ENCODE data around the gene RHBDD1. TPM values are rescaled to one million over a fixed set of nuclear protein-coding genes. Genes with fewer than 3 reads are reported as not detected.

RHBDD1 gene
- polyA plus RNA-seq, 1 of the 3 experiments (the other 2 are of a cell fraction), result 10.3 TPM

GRCh38 chr2:226818930-226819329, 16.9 kb upstream of the RHBDD1 start:
- no peaks in the 10 kb centered on the region for H3K4me1 ChIP-seq (ENCODE audit: control insufficient read depth in 1 of 2, insufficient read depth in 2 of 2, low read depth in 1 of 2, low read length in 1 of 2)
- 71% methylated on average over 3 of the region's 3 CpGs for WGBS (ENCODE audit: low lambda C conversion rate)

GRCh38 chr2:226825056-226825455, 10.8 kb upstream of the RHBDD1 start:
- no peak for TF ChIP-seq CTCF (IDR thresholded peaks at IDR 0.05)
- no peak for TF ChIP-seq POLR2AphosphoS5 (IDR thresholded peaks at IDR 0.05; ENCODE audit: low read depth, low read length)
- TF ChIP-seq FOXJ3 (CRISPR knock-in tag; IDR thresholded peaks at IDR 0.05), result no peak
- TF ChIP-seq GABPA (IDR thresholded peaks at IDR 0.05; ENCODE audit: low read depth), result no peak
- TF ChIP-seq USF2 (IDR thresholded peaks at IDR 0.05; ENCODE audit: borderline replicate concordance, low read depth, low read length), result no peak
- TF ChIP-seq MEF2A (IDR thresholded peaks at IDR 0.05; ENCODE audit: borderline replicate concordance, low read depth), result no peak
- no peak for TF ChIP-seq NFIC (IDR thresholded peaks at IDR 0.05; ENCODE audit: borderline replicate concordance)
- TF ChIP-seq CHD2 (IDR thresholded peaks at IDR 0.05; ENCODE audit: low read length, partially characterized antibody), result no peak

More at GRCh38 chr2:226818930-226819329, 16.9 kb upstream of the RHBDD1 start:
- no peak for TF ChIP-seq GABPA (IDR thresholded peaks at IDR 0.05; ENCODE audit: low read depth)
- TF ChIP-seq CTCF (IDR thresholded peaks at IDR 0.05), result no peak
- TF ChIP-seq GATA2 (CRISPR knock-in tag; IDR thresholded peaks at IDR 0.05), result no peak
- TF ChIP-seq TCF12 (IDR thresholded peaks at IDR 0.05), result no peak
- Histone ChIP-seq H3K27ac (ENCODE audit: low read depth in 2 of 2, low read length in 1 of 2) (no peak overlapping the region), H2AFZ (ENCODE audit: low read depth) (no peak overlapping the region), H3K9me2 (no peaks in the 10 kb centered on the region), H3F3A (replicated peaks; ENCODE audit: insufficient read depth) (no peaks in the 10 kb centered on the region), H3K27me3 (ENCODE audit: insufficient read depth) (no peaks in the 10 kb centered on the region), H3K79me2 (ENCODE audit: insufficient read depth) (no peaks in the 10 kb centered on the region), H3K9me3 (no peaks in the 10 kb centered on the region), H3K4me2 (no peak overlapping the region), H3K9ac (no peak overlapping the region), H3K4me3 (ENCODE audit: low read depth in 2 of 2, low read length in 1 of 2) (no peak overlapping the region), H4K20me1 (ENCODE audit: insufficient read depth) (no peaks in the 10 kb centered on the region), H3K36me3 (replicated peaks in 1 of 2; ENCODE audit: control insufficient read depth in 1 of 2, insufficient read depth in 2 of 2, low read length in 1 of 2) (no peaks in the 10 kb centered on the region)
- DNase-seq, result no peak
- ChIA-PET CTCF (interaction anchor here (3.5 kb wide), 1 partner anchor 16 kb away, joined by 18 read pairs; no protein-coding TSS in a partner anchor), POLR2A (no interaction called here)

More at GRCh38 chr2:226825056-226825455, 10.8 kb upstream of the RHBDD1 start:
- no peak overlapping the region for H3K4me3 ChIP-seq (ENCODE audit: low read depth in 2 of 2, low read length in 1 of 2)
- H3K4me1 ChIP-seq (ENCODE audit: control insufficient read depth in 1 of 2, insufficient read depth in 2 of 2, low read depth in 1 of 2, low read length in 1 of 2), result no peaks in the 10 kb centered on the region; a peak in 1 of 4 replicates
- no peaks in the 10 kb centered on the region for H3K79me2 ChIP-seq (ENCODE audit: insufficient read depth)
- no peaks in the 10 kb centered on the region for H3K36me3 ChIP-seq (replicated peaks in 1 of 2; ENCODE audit: control insufficient read depth in 1 of 2, insufficient read depth in 2 of 2, low read length in 1 of 2)
- ChIA-PET CTCF (interaction anchor here (1.2 to 3.1 kb wide), 4 partner anchors 10 to 25 kb away, joined by 3 to 11 read pairs (median 10); partner anchors contain the start of gene IRS1), POLR2A (interaction anchor here (1.3 kb wide), 1 partner anchor 10 kb away, joined by 4 read pairs; no protein-coding TSS in a partner anchor)
- H3K27me3 ChIP-seq (ENCODE audit: insufficient read depth), result no peaks in the 10 kb centered on the region
- no peaks in the 10 kb centered on the region; the same call in 1 of the 2 replicates for H3K9me3 ChIP-seq
- DNase-seq, result no peak
- no peak overlapping the region for H2AFZ ChIP-seq (ENCODE audit: low read depth)
- no peak overlapping the region for H3K27ac ChIP-seq (ENCODE audit: low read depth in 2 of 2, low read length in 1 of 2)
- WGBS (ENCODE audit: low lambda C conversion rate), result 67% methylated on average over 2 of the region's 2 CpGs
- H4K20me1 ChIP-seq (ENCODE audit: insufficient read depth), result no peaks in the 10 kb centered on the region
- no peak overlapping the region for H3K4me2 ChIP-seq
- H3K9ac ChIP-seq, result no peak overlapping the region
- no peaks in the 10 kb centered on the region for H3K9me2 ChIP-seq
- peaks cover 3% of the 10 kb centered on the region for H3F3A ChIP-seq (replicated peaks; ENCODE audit: insufficient read depth)

Measured in SK-N-SH (cell line).